Calu3 (cell line): ENCODE results near the gene WDR46. TPM values are rescaled to one million over a fixed set of nuclear protein-coding genes. Genes with fewer than 3 reads are reported as not detected.
A peak's percentile ranks its signal among the peaks of the same experiment; 100 is the strongest.
"Not testable (repeated sequence)": the region's sequence is repeated elsewhere in the genome, so short reads cannot be mapped to it uniquely, and the experiment has no call there.

Experiments
- BruUV-seq: library from RNA; stranded (reverse); fragments of 400-500 nt; replicated peaks from 2 replicates; lab custom pipeline; 2021; lab: Mats Ljungman, UMichigan
- CTCF ChIA-PET: fragments of 300-600 bp; sonication (Branson Sonifier 250); formaldehyde crosslinking; loops from one replicate; lab custom pipeline; 2022; ENCODE audit warnings: antibody characterized with exemption; lab: Charles Lee
- DNase-seq: peaks from one replicate; pipeline ENCODE4 v3.0.0; 2022
- H3K27ac Mint-ChIP-seq: one replicate; pipeline ENCODE4 v1.8.0; 2022; ENCODE audit warnings: mixed read lengths; ENCODE audit not compliant: unreplicated experiment
- H3K27me3 Mint-ChIP-seq: one replicate; pipeline ENCODE4 v1.8.0; 2022; ENCODE audit warnings: mixed read lengths; ENCODE audit not compliant: unreplicated experiment
- H3K36me3 Mint-ChIP-seq: one replicate; pipeline ENCODE4 v1.8.0; 2022; ENCODE audit warnings: mild to moderate bottlenecking, moderate library complexity, mixed read lengths; ENCODE audit not compliant: insufficient read depth, unreplicated experiment
- H3K4me1 Mint-ChIP-seq: one replicate; pipeline ENCODE4 v1.8.0; 2022; ENCODE audit warnings: mild to moderate bottlenecking, low read depth, mixed read lengths; ENCODE audit not compliant: unreplicated experiment
- H3K4me3 Mint-ChIP-seq: one replicate; pipeline ENCODE4 v1.8.0; 2022; ENCODE audit warnings: mild to moderate bottlenecking, low read depth, moderate library complexity, mixed read lengths; ENCODE audit not compliant: unreplicated experiment
- H3K9me3 Mint-ChIP-seq: one replicate; pipeline ENCODE4 v1.8.0; 2022; ENCODE audit warnings: low read depth, mixed read lengths; ENCODE audit not compliant: unreplicated experiment
- intact Hi-C: fragments of 100-400 bp; cut with micrococcal nuclease; formaldehyde crosslinking; loops from one replicate; pipeline ENCODE4 v1.10.0; 2022; ENCODE audit not compliant: unreplicated experiment
- total RNA-seq: library from RNA; stranded (reverse); gene quantifications from 2 replicates; pipeline ENCODE4 v1.2.3, GENCODE V29; 2022
- TF ChIP-seq, protein P1 (sequence below): fragments of 200-600 bp; IDR thresholded peaks from one replicate; pipeline ENCODE4 v1.8.0; 2022; ENCODE audit warnings: antibody characterized with exemption; ENCODE audit not compliant: unreplicated experiment

The WDR46 gene
- total RNA-seq, 1 experiment from 2014 or later = 125 TPM

DNA sequence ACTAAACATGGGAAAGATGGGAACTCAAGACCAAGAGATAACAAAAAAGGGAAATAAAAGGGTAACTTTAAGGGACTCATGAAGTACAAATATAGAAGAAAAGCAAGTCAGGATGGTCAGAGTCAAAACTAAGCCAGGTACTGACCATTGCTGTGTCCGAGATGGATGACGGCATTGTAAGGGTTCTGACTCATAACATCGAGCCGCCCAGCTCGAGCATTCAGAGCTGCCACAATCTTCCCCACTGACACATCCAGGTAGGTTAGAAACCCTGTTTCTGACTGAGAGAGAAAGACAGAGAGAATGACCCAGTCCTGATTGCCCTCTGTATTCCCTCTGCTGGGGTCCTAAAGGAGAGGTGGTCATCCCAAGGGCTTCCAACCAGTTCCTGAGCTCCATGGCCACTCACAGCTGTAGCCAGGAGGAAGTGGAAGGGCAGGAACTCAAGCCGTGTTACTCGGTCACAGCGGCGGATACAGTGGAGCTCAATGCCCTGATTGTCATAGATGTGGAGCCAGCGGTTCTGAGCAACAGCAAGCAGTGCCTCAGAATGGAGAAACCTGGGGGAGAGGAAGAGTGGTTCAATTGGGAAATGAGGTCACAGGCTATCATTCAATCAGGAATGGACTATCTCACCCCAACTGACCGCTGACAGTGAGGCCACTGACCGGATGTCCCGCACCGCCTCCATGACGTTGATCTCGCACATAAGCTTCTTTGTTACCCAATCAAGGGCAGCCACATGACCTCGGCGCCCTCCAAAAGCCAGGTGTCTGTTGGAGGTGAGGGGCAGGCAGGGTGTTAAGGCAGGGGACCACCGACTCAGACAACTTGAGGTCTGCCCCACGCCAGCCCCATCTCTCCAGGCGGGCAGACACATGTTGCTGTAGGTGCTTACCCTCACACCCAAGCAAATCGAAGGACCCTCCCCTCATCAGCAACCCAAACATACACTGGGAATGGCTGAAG lies 1.8 kb downstream of the WDR46 start:
- H3K9me3 Mint-ChIP-seq = no peaks in the 10 kb centered on the region
- TF ChIP-seq, protein P1, sequence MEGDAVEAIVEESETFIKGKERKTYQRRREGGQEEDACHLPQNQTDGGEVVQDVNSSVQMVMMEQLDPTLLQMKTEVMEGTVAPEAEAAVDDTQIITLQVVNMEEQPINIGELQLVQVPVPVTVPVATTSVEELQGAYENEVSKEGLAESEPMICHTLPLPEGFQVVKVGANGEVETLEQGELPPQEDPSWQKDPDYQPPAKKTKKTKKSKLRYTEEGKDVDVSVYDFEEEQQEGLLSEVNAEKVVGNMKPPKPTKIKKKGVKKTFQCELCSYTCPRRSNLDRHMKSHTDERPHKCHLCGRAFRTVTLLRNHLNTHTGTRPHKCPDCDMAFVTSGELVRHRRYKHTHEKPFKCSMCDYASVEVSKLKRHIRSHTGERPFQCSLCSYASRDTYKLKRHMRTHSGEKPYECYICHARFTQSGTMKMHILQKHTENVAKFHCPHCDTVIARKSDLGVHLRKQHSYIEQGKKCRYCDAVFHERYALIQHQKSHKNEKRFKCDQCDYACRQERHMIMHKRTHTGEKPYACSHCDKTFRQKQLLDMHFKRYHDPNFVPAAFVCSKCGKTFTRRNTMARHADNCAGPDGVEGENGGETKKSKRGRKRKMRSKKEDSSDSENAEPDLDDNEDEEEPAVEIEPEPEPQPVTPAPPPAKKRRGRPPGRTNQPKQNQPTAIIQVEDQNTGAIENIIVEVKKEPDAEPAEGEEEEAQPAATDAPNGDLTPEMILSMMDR = no peak
- intact Hi-C loops = no loop called here
- CTCF ChIA-PET = interaction anchor here (0.8 to 2.7 kb wide), 2 partner anchors 10 to 11 kb away, joined by 5 to 9 read pairs; partner anchors contain the start of genes B3GALT4 and RGL2
- BruUV-seq = no TSS peak
- H3K27ac Mint-ChIP-seq = peak overlapping the region; percentile 12
- no peaks in the 10 kb centered on the region for H3K27me3 Mint-ChIP-seq
- DNase-seq = no peak
- H3K36me3 Mint-ChIP-seq = peaks cover 76% of the 10 kb centered on the region
- peak overlapping the region; percentile 81 for H3K4me3 Mint-ChIP-seq
- H3K4me1 Mint-ChIP-seq = peaks cover 39% of the 10 kb centered on the region

DNA sequence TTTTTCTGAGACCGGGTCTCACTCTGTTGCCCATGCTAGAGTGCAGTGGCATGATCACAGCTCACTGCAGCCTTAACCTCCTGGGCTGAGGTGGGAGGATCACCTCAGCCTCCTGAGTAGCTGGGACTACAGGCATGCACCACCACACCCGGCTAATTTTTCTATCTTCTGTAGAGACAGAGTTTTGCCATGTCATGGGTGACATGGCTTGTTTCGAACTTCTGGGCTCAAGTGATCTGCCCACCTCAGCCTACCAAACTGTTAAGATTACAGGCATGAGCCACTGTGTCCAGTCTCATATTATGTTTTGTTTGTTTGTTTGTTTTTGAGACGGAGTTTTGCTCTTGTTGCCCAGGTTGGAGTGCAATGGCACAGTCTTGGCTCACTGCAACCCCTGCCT lies 3.8 kb downstream of the WDR46 start:
- CTCF ChIA-PET, H3K27ac Mint-ChIP-seq, DNase-seq, BruUV-seq, H3K4me3 Mint-ChIP-seq, intact Hi-C loops, H3K9me3 Mint-ChIP-seq, H3K27me3 Mint-ChIP-seq: not testable (repeated sequence)
- Mint-ChIP-seq H3K36me3 (peaks cover 77% of the 10 kb centered on the region), H3K4me1 (peaks cover 35% of the 10 kb centered on the region)

DNA sequence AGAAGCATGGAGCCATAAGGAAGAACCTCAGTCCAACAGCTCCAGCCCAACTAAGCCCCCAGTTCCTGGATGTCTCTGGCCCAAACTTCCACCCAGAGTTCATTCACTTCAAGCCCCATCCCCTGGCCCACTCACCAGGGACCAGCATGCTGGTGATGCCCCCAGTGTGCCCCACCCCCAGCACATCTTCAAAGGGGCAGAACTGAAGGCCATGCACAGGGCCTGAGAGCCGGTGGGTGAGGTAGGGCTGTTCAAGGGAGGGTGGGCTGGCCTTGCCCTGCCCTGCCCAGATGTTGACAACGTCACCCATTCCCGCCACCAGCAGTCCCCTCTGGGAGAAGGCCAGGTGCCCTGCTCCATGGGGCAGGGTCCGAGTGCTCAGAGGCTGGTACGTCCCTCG lies 8.5 kb downstream of the WDR46 start:
- CTCF ChIA-PET = no interaction called here
- no peak for DNase-seq
- no TSS peak for BruUV-seq
- intact Hi-C loops = no loop called here
- no peak overlapping the region for H3K4me3 Mint-ChIP-seq
- H3K27me3 Mint-ChIP-seq = no peaks in the 10 kb centered on the region
- peak overlapping the region; percentile 62 for H3K27ac Mint-ChIP-seq
- peaks cover 87% of the 10 kb centered on the region for H3K36me3 Mint-ChIP-seq
- H3K4me1 Mint-ChIP-seq = peaks cover 26% of the 10 kb centered on the region
- TF ChIP-seq, protein P1 = no peak
- no peaks in the 10 kb centered on the region for H3K9me3 Mint-ChIP-seq

DNA sequence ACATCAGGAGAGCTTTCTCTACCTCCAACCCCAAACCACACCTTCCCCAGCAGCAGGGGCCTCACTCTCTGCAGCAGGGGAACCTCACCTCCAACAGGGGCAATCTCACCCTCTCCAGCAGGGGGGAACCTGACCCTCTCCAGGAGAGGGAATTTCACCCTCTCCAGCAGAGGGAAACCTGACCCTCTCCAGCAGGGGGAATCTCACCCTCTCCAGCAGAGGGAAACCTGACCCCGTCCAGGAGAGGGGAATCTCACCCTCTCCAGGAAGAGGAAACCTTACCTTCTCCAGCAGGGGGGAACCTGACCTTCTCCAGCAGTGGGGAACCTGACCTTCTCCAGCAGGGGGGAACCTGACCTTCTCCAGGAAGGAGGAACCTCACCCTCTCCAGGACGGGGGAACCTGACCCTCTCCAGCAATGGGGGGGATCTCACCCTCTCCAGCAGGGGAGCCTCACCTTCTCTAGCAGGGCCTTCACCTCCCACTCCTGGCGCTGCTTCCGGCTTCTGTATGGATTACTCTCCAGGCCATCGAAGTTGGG lies 9.0 kb downstream of the WDR46 start:
- intact Hi-C loops = no loop called here
- TF ChIP-seq, protein P1 = peak; percentile 98
- H3K9me3 Mint-ChIP-seq = no peaks in the 10 kb centered on the region
- CTCF ChIA-PET = interaction anchor here (0.5 to 1.3 kb wide), 4 partner anchors 8 to 54 kb away, joined by 3 to 5 read pairs (median 5); no protein-coding TSS in a partner anchor
- BruUV-seq = no TSS peak
- DNase-seq = peak; percentile 86
- peak overlapping the region; percentile 62 for H3K27ac Mint-ChIP-seq
- H3K36me3 Mint-ChIP-seq = peaks cover 92% of the 10 kb centered on the region
- no peaks in the 10 kb centered on the region for H3K27me3 Mint-ChIP-seq
- H3K4me1 Mint-ChIP-seq = peaks cover 31% of the 10 kb centered on the region
- H3K4me3 Mint-ChIP-seq = no peak overlapping the region
